HG02938 (cell line): Measurements from ENCODE around the gene CEACAM6.

Experiments
- ATAC-seq: cut with Tn5 transposase; IDR thresholded peaks from one replicate; pipeline ENCODE4 v1.9.1; 2021; ENCODE audit warnings: mild to moderate bottlenecking, moderate library complexity; ENCODE audit not compliant: unreplicated experiment

Gene CEACAM6

DNA sequence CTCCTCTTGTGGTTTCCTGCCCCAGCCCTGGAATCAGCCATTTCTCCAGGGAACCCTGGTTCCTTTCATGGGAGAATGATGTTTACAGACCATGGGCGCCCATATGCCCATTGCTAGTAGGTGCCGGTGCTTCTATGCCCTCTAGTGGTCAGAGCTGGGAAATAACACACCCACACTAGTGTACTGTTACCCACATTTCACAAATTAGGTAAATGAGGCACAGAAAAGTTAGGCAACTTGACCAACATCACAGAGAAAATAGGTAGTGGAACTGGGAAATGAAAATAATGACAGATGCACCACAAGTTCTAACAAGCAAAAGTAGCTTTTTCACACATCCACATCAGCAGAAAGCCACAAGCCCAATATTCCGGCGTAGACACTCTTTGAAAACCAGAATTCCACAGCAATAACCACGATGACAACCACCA, 39.7 kb downstream of the CEACAM6 start:
- no peak for ATAC-seq

DNA sequence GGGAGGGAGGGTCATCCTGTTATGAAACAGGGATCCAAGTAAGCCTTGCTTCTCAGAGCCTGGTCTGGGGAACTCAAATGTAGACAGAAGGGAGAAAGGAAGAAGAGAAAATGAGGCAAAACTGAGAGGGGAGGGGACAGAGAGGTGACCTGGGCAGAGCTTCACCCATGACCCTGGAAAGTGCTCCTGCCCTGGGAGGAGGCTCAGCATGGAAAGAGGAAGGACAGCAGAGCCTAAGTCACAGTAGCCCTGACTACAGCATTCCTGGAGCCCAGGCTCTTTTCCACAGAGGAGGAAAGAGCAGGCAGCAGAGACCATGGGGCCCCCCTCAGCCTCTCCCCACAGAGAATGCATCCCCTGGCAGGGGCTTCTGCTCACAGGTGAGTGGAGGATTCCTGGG, 41.0 kb downstream of the CEACAM6 start, which contains the start of gene CEACAM3:
CEACAM3 (plus strand) TSS at position 226 of the 400 bp plus-strand sequence; CDS start at position 317, 91 bp downstream.
- ATAC-seq = no peak

DNA sequence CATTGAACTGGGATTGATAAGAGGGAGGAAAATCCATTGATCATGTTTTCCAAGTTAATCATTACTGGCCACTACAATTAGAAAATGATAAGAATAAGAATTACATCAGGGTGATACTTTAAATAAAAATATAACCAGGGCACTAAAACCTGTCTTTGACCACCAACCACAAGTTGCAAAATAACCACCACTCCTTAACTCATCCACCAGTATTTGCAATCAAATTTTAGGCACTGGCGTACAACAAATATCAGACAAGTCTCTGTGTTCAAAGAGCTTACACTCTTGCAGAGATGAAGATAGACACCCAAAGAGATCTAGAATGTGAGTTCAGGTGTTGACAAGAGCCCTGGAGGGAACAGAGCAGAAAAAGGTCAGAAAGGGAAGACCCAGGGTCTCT, 41.6 kb downstream of the CEACAM6 start:
- no peak for ATAC-seq

DNA sequence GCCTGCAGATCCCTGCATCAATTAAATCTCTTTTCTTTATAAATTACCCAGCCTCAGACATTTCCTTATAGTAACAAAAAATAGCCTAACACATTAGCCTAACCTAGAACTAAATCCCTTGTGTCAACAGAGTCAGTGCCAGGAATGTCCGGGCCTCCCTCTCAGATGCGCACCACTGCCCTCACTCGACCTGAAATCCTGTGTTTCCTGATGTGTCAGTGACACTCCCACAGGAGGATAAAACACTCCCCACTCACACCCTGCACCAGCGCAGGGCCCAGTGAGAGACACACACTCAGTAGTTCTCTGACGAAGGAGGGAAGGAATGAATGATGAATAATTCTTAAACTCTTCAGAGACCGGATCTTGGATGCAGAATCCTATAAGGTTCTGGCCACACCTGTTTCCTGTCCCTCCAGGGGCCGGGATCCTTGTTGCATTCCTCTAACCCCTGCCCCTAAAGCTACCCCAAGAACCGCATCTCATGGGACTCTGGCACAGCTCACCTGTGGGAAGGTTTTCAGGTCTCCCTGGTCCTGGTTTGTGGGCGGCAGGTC, 44.2 kb downstream of the CEACAM6 start:
- ATAC-seq = no peak

- no peak for ATAC-seq
Measured at GRCh38 chr19:41801031-41801430, 45.7 kb downstream of the CEACAM6 start.

GRCh38 chr19:41801792-41802211, 46.5 kb downstream of the CEACAM6 start:
- no peak for ATAC-seq

- no peak for ATAC-seq
Measured at GRCh38 chr19:41802770-41803169, 47.4 kb downstream of the CEACAM6 start.

- ATAC-seq = no peak
Measured at GRCh38 chr19:41804336-41804735, 49.0 kb downstream of the CEACAM6 start.

- ATAC-seq = no peak
Measured at GRCh38 chr19:41807176-41807575, 51.8 kb downstream of the CEACAM6 start.

DNA sequence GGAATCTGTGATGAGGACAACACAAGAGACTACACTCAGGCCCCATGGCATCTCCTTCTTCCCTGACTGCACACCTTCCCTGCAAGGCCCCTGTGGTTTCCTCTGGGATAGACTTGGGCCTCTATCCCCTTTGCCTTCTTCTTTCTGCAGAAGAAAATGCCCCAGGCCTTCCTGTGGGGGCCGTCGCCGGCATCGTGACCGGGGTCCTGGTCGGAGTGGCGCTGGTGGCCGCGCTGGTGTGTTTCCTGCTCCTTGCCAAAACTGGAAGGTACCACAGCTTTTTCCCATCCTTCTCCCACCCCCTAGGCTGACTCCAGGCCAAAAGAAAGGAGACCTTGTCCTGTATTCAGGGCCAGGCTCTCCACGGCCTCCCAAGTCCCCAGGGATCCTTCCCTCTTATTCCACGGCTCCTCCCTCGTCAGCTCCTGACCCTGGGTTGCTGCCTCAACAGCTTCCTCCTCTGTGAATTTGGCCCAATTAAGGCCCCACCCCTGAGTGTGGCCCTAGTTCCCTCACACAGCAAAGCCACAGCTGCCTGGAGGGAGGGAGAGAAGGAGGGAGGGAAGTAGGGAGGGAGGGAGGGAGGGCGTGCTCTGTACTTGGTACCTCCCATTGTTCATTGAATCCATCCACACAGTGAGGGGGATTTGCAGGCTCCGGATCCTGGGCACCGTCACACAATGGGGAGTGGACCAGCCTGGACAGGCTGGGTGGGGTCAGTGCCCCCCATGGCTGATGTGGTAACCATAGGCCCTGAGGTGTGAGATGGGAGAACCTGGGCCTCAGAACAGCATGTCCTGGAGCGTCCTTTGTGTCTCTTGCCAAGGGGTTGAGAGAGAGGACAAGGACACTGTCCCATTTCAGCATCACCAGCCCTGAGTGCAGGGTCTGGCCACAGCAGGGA, 53.6 kb downstream of the CEACAM6 start:
- ATAC-seq = no peak

GRCh38 chr19:41810301-41810700, 55.0 kb downstream of the CEACAM6 start:
- no peak for ATAC-seq

GRCh38 chr19:41811036-41811435, 55.7 kb downstream of the CEACAM6 start:
- no peak for ATAC-seq

DNA sequence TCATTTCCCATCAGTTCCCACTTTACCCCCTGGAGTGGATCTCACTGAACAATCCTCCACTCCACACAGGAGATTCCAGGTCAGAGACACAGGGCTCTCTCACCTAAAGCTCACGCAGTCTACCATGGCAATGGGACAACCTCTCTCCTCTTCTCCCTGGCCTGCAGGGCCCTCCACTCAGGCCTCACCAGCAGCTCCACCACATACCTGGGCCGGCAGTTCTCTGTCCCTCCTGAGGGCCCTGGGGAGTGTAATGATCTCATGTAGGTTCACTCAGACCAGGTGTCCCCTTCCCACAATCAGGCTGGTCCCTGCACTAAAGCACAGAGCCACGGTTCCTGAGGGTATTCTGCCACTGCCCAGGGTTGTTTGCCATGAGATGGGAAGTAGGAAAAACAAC, 56.7 kb downstream of the CEACAM6 start:
- ATAC-seq = no peak

DNA sequence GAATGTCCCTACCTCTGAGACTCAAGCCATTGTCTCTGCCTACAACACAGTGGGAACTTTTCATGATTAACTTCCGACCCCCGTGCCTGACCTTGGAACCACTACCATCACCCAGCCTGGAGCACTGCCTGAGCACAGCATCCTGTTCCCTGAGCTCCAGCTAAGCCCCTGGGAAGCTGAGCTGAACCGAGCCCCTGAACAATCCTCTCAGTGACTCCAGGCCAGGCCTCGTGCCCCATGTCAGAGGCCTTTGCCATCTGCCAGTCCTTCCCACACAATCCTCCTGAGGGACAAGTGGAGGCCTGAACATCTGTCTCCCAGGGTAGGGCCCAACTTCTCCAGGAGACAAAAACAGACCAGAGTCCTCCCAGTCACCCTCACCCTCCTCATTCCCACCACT, 58.6 kb downstream of the CEACAM6 start:
- ATAC-seq = no peak

- no peak for ATAC-seq
Measured at GRCh38 chr19:41815301-41815700, 60.0 kb downstream of the CEACAM6 start.

DNA sequence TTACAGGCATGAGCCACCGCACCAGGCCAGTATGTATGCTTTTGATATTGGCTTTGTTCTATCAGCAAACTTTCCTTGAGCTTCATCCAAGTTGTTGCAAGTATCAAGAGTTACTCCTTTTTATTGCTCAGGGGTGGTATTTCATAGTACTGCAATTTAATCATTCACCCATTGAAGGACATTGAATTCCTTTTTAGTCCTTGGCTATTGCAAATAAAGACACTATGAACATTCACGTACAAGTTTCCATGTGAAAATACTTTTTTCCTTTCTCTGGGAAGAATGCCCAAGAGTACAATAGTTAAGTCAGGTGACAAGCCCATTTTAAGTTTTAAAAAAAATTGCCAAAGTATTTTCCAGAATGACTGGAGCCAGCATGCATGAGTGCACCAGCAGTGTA, 61.4 kb downstream of the CEACAM6 start:
- no peak for ATAC-seq

DNA sequence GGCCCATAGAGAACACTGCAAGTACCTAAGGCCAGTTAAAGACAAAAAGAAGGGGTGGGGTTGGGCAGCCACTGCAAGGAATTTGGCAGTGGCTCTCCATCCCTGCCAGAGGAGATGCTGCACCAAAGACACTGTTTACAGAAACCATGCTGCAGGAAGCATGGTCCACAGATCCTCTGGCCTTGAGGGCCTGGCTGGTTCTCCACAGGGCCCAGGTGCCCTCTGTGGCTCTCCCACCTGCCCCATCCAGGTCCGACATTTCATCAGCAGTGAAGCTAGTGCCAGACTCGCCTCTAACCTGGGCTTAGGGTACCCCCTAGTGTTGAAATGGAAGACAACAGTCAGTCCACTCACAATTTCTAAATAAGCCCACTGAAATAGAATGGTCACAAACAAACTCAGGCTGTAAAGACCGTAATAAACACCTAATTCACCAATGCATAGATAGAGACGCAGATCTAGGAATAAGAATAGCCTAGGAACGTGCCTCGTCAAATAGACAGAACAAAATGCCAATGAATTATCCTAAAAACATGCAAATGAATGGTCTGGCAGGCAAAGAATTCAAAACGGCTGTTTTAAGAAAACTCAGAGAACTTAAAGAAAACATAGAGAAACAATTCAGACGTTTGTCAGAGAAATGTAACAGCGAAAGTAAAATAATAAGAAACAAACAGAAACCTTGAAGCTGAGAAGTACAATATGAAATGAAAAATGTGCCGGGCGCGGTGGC, 65.8 kb downstream of the CEACAM6 start:
- no peak for ATAC-seq
